B cell (primary cell): Measurements from ENCODE around the gene IFNGR1. TPM values are rescaled to one million over a fixed set of nuclear protein-coding genes. Genes with fewer than 3 reads are reported as not detected.

Experiments
- ATAC-seq: fragments of 200-7000 bp; cut with Tn5 transposase; one replicate; pipeline ENCODE4 v1.10.0; 2021; ENCODE audit warnings: low read depth, mild to moderate bottlenecking, moderate number of reproducible peaks, moderate library complexity
- CTCF ChIA-PET: fragments of 350-600 bp; sonication (Branson Sonifier 250); formaldehyde crosslinking; loops from one replicate; lab custom pipeline; 2021; ENCODE audit warnings: antibody characterized with exemption, inconsistent platforms; lab: Charles Lee
- POLR2A ChIA-PET: fragments of 350-600 bp; sonication (Branson Sonifier 250); formaldehyde crosslinking; loops from one replicate; lab custom pipeline; 2021; ENCODE audit warnings: antibody characterized with exemption; lab: Charles Lee
- DNase-seq: peaks from one replicate; pipeline ENCODE4 v3.0.0; 2013
- H2AFZ ChIP-seq: 2 replicates; pipeline ENCODE4 v1.6.1; 2012; ENCODE audit warnings: mild to moderate bottlenecking, low read depth, low read length; ENCODE audit not compliant: insufficient read depth, poor library complexity, severe bottlenecking
- H3K27ac ChIP-seq, 2 donors: 1 replicate in 1 of 2; 2 replicates in 1 of 2; pipeline ENCODE4 v1.5.1; 2012 to 2013; ENCODE audit warnings: low read length in 2 of 2, mild to moderate bottlenecking in 2 of 2, moderate library complexity in 1 of 2
- H3K27me3 ChIP-seq, 4 experiments: fragments of 200-600 bp in 1 of 4; sonication (generic) in 1 of 4; replicated peaks in 1 of 4; 1 replicate in 2 of 4; 2 replicates in 2 of 4; pipeline versions ENCODE4 v1.6.1 to v1.7.0; 2013 to 2016; ENCODE audit warnings: low read length in 3 of 4, mild to moderate bottlenecking in 2 of 4, mixed read lengths in 1 of 4, moderate library complexity in 1 of 4; ENCODE audit not compliant: insufficient read depth in 4 of 4, control insufficient read depth in 3 of 4; ENCODE audit errors: control extremely low read depth in 1 of 4
- H3K36me3 ChIP-seq, 2 experiments: replicated peaks in 1 of 2; 1 replicate in 1 of 2; 2 replicates in 1 of 2; pipeline versions ENCODE4 v1.6.1 to v1.7.1; 2013; ENCODE audit warnings: low read length in 1 of 2; ENCODE audit not compliant: insufficient read depth in 2 of 2, control insufficient read depth in 1 of 2; ENCODE audit errors: control extremely low read depth in 1 of 2, extremely low read depth in 1 of 2
- H3K4me1 ChIP-seq, 2 donors: fragments of 200-600 bp in 1 of 2; sonication (generic) in 1 of 2; 1 replicate in 1 of 2; 2 replicates in 1 of 2; pipeline versions ENCODE4 v1.5.1 to v1.6.1; 2013 to 2017; ENCODE audit warnings: low read length in 2 of 2; ENCODE audit not compliant: control insufficient read depth in 2 of 2, insufficient read depth in 2 of 2
- H3K4me2 ChIP-seq: replicated peaks from 2 replicates; pipeline ENCODE3; 2012; ENCODE audit warnings: mild to moderate bottlenecking, low read depth, low read length; ENCODE audit not compliant: poor library complexity, severe bottlenecking
- H3K4me3 ChIP-seq, 5 experiments: fragments of 200-600 bp in 1 of 5; sonication (generic) in 1 of 5; 1 replicate in 3 of 5; 2 replicates in 2 of 5; pipeline versions ENCODE4 v1.5.1 to v1.7.0; 2011 to 2016; ENCODE audit warnings: low read length in 4 of 5, mild to moderate bottlenecking in 4 of 5, low read depth in 2 of 5, control low read depth in 1 of 5, moderate library complexity in 1 of 5; ENCODE audit not compliant: insufficient read depth in 1 of 5; ENCODE audit errors: control extremely low read depth in 1 of 5, extremely low read depth in 1 of 5
- H3K79me2 ChIP-seq: fragments of 200-600 bp; sonication (generic); one replicate; pipeline ENCODE4 v1.6.0; 2016; ENCODE audit warnings: low read length; ENCODE audit not compliant: control insufficient read depth, insufficient read depth
- H3K9ac ChIP-seq: fragments of 200-600 bp; sonication (generic); 2 replicates; pipeline ENCODE4 v1.6.1; 2017; ENCODE audit warnings: mild to moderate bottlenecking, low read length, moderate library complexity
- H3K9me3 ChIP-seq, 3 donors: one replicate each; pipeline versions ENCODE4 v1.6.1 to v1.7.1; 2013; ENCODE audit warnings: low read length in 2 of 3; ENCODE audit not compliant: control insufficient read depth in 2 of 3, insufficient read depth in 1 of 3; ENCODE audit errors: control extremely low read depth in 1 of 3
- H4K20me1 ChIP-seq: 2 replicates; pipeline ENCODE4 v1.6.0; 2012; ENCODE audit warnings: mild to moderate bottlenecking, low read length; ENCODE audit not compliant: insufficient read depth, control insufficient read depth, poor library complexity, severe bottlenecking
- H3K27ac Mint-ChIP-seq: one replicate; pipeline ENCODE4 v1.8.0; 2021; ENCODE audit warnings: mixed read lengths
- H3K27me3 Mint-ChIP-seq: one replicate; pipeline ENCODE4 v1.8.0; 2021; ENCODE audit warnings: mixed read lengths
- H3K4me1 Mint-ChIP-seq: one replicate; pipeline ENCODE4 v1.8.0; 2021; ENCODE audit warnings: mixed read lengths
- H3K4me3 Mint-ChIP-seq: one replicate; pipeline ENCODE4 v1.8.0; 2021; ENCODE audit warnings: mixed read lengths
- H3K9me3 Mint-ChIP-seq: one replicate; pipeline ENCODE4 v1.8.0; 2022; ENCODE audit warnings: mixed read lengths; ENCODE audit not compliant: insufficient read depth
- EZH2 ChIP-seq: IDR thresholded peaks from 2 replicates; pipeline ENCODE4 v1.6.1; 2012; ENCODE audit warnings: borderline replicate concordance, low read depth, mild to moderate bottlenecking, moderate library complexity, low read length; ENCODE audit not compliant: insufficient read depth, poor library complexity, severe bottlenecking
- WGBS: methylation state at CpG from one replicate; pipeline ENCODE4 v1.1.5; 2013; ENCODE audit warnings: missing lambda C conversion rate; ENCODE audit not compliant: insufficient coverage; 5-methylcytosine and 5-hydroxymethylcytosine counted together
- intact Hi-C: fragments of 100-400 bp; cut with micrococcal nuclease; formaldehyde crosslinking; loops from one replicate; pipeline ENCODE4 v1.10.0; 2022
- polyA plus RNA-seq: library from polyadenylated mRNA; depleted of rRNA; stranded (reverse); fragments of >200 nt; gene quantifications from 2 replicates; pipeline ENCODE4 v1.2.3, GENCODE V29; 2012
- total RNA-seq, 2 donors: library from RNA; stranded (reverse); fragments of 120-200 nt in 1 of 2; gene quantifications; 1 replicate in 1 of 2; 2 replicates in 1 of 2; pipeline versions ENCODE4 v1.2.3 to v1.2.4, GENCODE V29; 2013 to 2022
- TF ChIP-seq, protein P1 (sequence below): fragments of 200-600 bp; IDR thresholded peaks from one replicate; pipeline ENCODE4 v1.8.0; 2022; ENCODE audit warnings: antibody characterized with exemption, mild to moderate bottlenecking

IFNGR1 gene
- total and polyA plus RNA-seq, 2 donors (not counting 1 experiment from before 2014, with no cell fraction given) = 24.5 to 48.2 TPM

DNA sequence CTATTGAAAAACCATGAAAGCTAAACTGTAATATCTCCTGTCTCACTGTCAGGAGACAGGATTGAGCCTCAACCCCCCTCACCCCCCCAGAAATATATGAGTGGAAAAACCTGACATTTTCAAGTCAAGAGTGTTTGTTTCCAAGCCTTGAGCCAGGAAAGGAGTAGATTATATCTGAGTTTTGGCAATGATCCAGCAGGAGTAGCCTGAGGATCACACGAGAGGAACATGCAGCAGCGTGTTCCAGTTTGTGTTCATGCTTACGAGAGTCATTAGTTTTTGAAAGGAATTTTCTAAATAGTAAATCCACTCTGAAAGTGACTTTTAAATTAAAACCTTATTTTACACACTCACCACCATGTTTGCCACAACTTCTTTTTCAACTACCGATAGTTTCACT lies 61.6 kb downstream of the IFNGR1 start:
- Histone ChIP-seq H3K36me3 (no peaks in the 10 kb centered on the region), H3K27ac (no peak overlapping the region), H2AFZ (no peak overlapping the region), H3K4me3 (no peak overlapping the region), H3K4me2 (no peak overlapping the region), H3K9me3 (peaks cover 0 to 2% (median 0%) of the 10 kb centered on the region in 3 donors), H3K9ac (no peak overlapping the region), H4K20me1 (no peaks in the 10 kb centered on the region), H3K27me3 (no peaks in the 10 kb centered on the region), H3K4me1 (peaks cover 14 to 19% of the 10 kb centered on the region in 2 donors), H3K79me2 (no peaks in the 10 kb centered on the region)
- Mint-ChIP-seq H3K27me3 (no peaks in the 10 kb centered on the region), H3K4me1 (peaks cover 26% of the 10 kb centered on the region), H3K27ac (no peak overlapping the region), H3K4me3 (no peak overlapping the region), H3K9me3 (no peaks in the 10 kb centered on the region)
- ChIA-PET CTCF (no interaction called here), POLR2A (interaction anchor here (0.6 kb wide), 1 partner anchor 11 kb away, joined by 4 read pairs; no protein-coding TSS in a partner anchor)
- 100% methylated on average over 1 of the region's 4 CpGs for WGBS
- ATAC-seq (no peak), DNase-seq (no peak)
- TF ChIP-seq EZH2 = no peak
- TF ChIP-seq, protein P1, sequence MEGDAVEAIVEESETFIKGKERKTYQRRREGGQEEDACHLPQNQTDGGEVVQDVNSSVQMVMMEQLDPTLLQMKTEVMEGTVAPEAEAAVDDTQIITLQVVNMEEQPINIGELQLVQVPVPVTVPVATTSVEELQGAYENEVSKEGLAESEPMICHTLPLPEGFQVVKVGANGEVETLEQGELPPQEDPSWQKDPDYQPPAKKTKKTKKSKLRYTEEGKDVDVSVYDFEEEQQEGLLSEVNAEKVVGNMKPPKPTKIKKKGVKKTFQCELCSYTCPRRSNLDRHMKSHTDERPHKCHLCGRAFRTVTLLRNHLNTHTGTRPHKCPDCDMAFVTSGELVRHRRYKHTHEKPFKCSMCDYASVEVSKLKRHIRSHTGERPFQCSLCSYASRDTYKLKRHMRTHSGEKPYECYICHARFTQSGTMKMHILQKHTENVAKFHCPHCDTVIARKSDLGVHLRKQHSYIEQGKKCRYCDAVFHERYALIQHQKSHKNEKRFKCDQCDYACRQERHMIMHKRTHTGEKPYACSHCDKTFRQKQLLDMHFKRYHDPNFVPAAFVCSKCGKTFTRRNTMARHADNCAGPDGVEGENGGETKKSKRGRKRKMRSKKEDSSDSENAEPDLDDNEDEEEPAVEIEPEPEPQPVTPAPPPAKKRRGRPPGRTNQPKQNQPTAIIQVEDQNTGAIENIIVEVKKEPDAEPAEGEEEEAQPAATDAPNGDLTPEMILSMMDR = no peak
- intact Hi-C loops = no loop called here

DNA sequence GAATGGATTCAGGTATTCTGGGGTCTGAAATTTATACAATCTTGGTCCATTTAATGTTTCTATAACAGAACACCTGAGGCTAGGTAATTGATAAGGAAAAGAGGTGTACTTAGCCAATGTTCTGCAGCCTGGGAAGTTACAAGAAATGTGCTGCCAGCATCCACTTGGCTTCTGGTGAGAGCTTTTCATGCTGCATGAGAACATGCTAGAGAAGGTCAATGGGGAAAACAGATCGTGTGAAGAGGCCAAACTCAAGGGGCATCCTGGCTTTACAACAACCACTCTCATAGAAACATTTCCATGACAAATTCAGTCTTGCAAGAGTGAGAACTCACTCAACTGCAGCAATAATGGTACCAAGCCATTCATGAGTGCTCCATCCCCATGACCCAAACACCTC lies 62.5 kb downstream of the IFNGR1 start:
- ChIA-PET CTCF (interaction anchor here (0.8 to 2.6 kb wide), 7 partner anchors 10 to 158 kb away, joined by 3 to 10 read pairs (median 4); no protein-coding TSS in a partner anchor), POLR2A (no interaction called here)
- no peaks in the 10 kb centered on the region for H3K27me3 Mint-ChIP-seq
- Histone ChIP-seq H3K27ac (no peak overlapping the region), H3K4me2 (no peak overlapping the region), H3K9ac (no peak overlapping the region), H3K36me3 (no peaks in the 10 kb centered on the region), H3K79me2 (no peaks in the 10 kb centered on the region), H4K20me1 (no peaks in the 10 kb centered on the region), H3K4me1 (peaks cover 14 to 18% of the 10 kb centered on the region in 2 donors), H2AFZ (no peak overlapping the region), H3K4me3 (no peak overlapping the region), H3K27me3 (no peaks in the 10 kb centered on the region), H3K9me3 (no peaks in the 10 kb centered on the region)
- H3K4me1 Mint-ChIP-seq = peaks cover 23% of the 10 kb centered on the region
- WGBS = 63% methylated on average over 1 of the region's 1 CpG
- no peak overlapping the region for H3K4me3 Mint-ChIP-seq
- intact Hi-C loops = no loop called here
- H3K9me3 Mint-ChIP-seq = no peaks in the 10 kb centered on the region
- no peak for TF ChIP-seq EZH2
- TF ChIP-seq, protein P1 = no peak
- ATAC-seq (no peak), DNase-seq (no peak)
- no peak overlapping the region for H3K27ac Mint-ChIP-seq
